MG63 (cell line): ENCODE data around the gene MEFV. TPM values are rescaled to one million over a fixed set of nuclear protein-coding genes. Genes with fewer than 3 reads are reported as not detected.
"Not testable (repeated sequence)": the region's sequence is repeated elsewhere in the genome, so short reads cannot be mapped to it uniquely, and the experiment has no call there.

ENCODE experiments used
- DNase-seq: peaks from one replicate; pipeline ENCODE4 v3.0.0-alpha.2; 2020
- H3K27me3 ChIP-seq: fragments of 250-450 bp; sonication (Bioruptor Pico); 2 replicates; pipeline ENCODE4 v1.5.1; 2020; ENCODE audit warnings: mild to moderate bottlenecking, moderate library complexity
- H3K36me3 ChIP-seq: fragments of 250-450 bp; sonication (Bioruptor Pico); 2 replicates; pipeline ENCODE4 v1.5.1; 2020; ENCODE audit warnings: mild to moderate bottlenecking, moderate library complexity
- H3K4me3 ChIP-seq: fragments of 250-450 bp; sonication (Bioruptor Pico); 2 replicates; pipeline ENCODE4 v1.5.1; 2020; ENCODE audit warnings: mild to moderate bottlenecking, moderate library complexity
- H3K9me3 ChIP-seq: fragments of 250-450 bp; sonication (Bioruptor Pico); 2 replicates; pipeline ENCODE4 v1.5.1; 2020; ENCODE audit warnings: mild to moderate bottlenecking, moderate library complexity
- total RNA-seq: library from RNA; depleted of rRNA; stranded (reverse); fragments of >200 nt; shearing (Covaris generic); gene quantifications from 2 replicates; pipeline ENCODE4 v1.2.3, GENCODE V29; 2014; ENCODE audit warnings: low replicate concordance

MEFV gene
- total RNA-seq, 1 experiment from 2014 or later = 0.07 TPM

- no peak overlapping the region for H3K4me3 ChIP-seq
- H3K9me3 ChIP-seq = no peaks in the 10 kb centered on the region; the same call in 1 of the 2 replicates
- DNase-seq = no peak
- no peaks in the 10 kb centered on the region for H3K36me3 ChIP-seq
- peaks cover 28% of the 10 kb centered on the region for H3K27me3 ChIP-seq
Measured at GRCh38 chr16:3274947-3275346, 18.5 kb upstream of the MEFV start.

- no peaks in the 10 kb centered on the region; the same call in 1 of the 2 replicates for H3K9me3 ChIP-seq
- no peaks in the 10 kb centered on the region for H3K36me3 ChIP-seq
- peaks cover 28% of the 10 kb centered on the region for H3K27me3 ChIP-seq
- H3K4me3 ChIP-seq = no peak overlapping the region
- peak; percentile 30 for DNase-seq
Measured at GRCh38 chr16:3274490-3274889, 18.1 kb upstream of the MEFV start.

- not testable (repeated sequence) for H3K36me3 ChIP-seq, H3K4me3 ChIP-seq, DNase-seq, H3K9me3 ChIP-seq, H3K27me3 ChIP-seq
Measured at GRCh38 chr16:3271281-3271680, 14.8 kb upstream of the MEFV start.

GRCh38 chr16:3270718-3271117, 14.3 kb upstream of the MEFV start:
- not testable (repeated sequence) for H3K36me3 ChIP-seq, H3K27me3 ChIP-seq, H3K9me3 ChIP-seq, H3K4me3 ChIP-seq, DNase-seq

- no peak for DNase-seq
- Histone ChIP-seq H3K9me3 (no peaks in the 10 kb centered on the region; the same call in 1 of the 2 replicates), H3K4me3 (no peak overlapping the region), H3K36me3 (no peaks in the 10 kb centered on the region), H3K27me3 (no peaks in the 10 kb centered on the region)
Measured at GRCh38 chr16:3268294-3268693, 11.9 kb upstream of the MEFV start.

- Histone ChIP-seq H3K36me3 (no peaks in the 10 kb centered on the region), H3K27me3 (no peaks in the 10 kb centered on the region), H3K4me3 (no peak overlapping the region), H3K9me3 (no peaks in the 10 kb centered on the region; the same call in 1 of the 2 replicates)
- peak; percentile 57 for DNase-seq
Measured at GRCh38 chr16:3266873-3267537, 10.6 kb upstream of the MEFV start.

GRCh38 chr16:3264137-3265036, 8.0 kb upstream of the MEFV start:
- H3K4me3 ChIP-seq = peak overlapping the region; percentile 53
- peak; percentile 87 for DNase-seq
- H3K9me3 ChIP-seq = no peaks in the 10 kb centered on the region; the same call in 1 of the 2 replicates
- H3K36me3 ChIP-seq = no peaks in the 10 kb centered on the region
- no peaks in the 10 kb centered on the region for H3K27me3 ChIP-seq

- H3K4me3 ChIP-seq = no peak overlapping the region
- no peaks in the 10 kb centered on the region; the same call in 1 of the 2 replicates for H3K9me3 ChIP-seq
- H3K27me3 ChIP-seq = no peaks in the 10 kb centered on the region
- DNase-seq = no peak
- no peaks in the 10 kb centered on the region for H3K36me3 ChIP-seq
Measured at GRCh38 chr16:3262517-3262916, 6.1 kb upstream of the MEFV start.

GRCh38 chr16:3259836-3260235, 3.4 kb upstream of the MEFV start:
- Histone ChIP-seq H3K4me3 (no peak overlapping the region), H3K36me3 (no peaks in the 10 kb centered on the region), H3K9me3 (no peaks in the 10 kb centered on the region; the same call in 1 of the 2 replicates), H3K27me3 (no peaks in the 10 kb centered on the region)
- no peak for DNase-seq

GRCh38 chr16:3256866-3257465, 533 bp upstream of the MEFV start:
- H3K27me3 ChIP-seq = no peaks in the 10 kb centered on the region
- H3K9me3 ChIP-seq = no peaks in the 10 kb centered on the region
- H3K36me3 ChIP-seq = no peaks in the 10 kb centered on the region
- no peak overlapping the region for H3K4me3 ChIP-seq
- DNase-seq = peak; percentile 86

GRCh38 chr16:3254309-3254708, 2.1 kb downstream of the MEFV start:
- Histone ChIP-seq H3K9me3 (no peaks in the 10 kb centered on the region), H3K4me3 (no peak overlapping the region), H3K36me3 (no peaks in the 10 kb centered on the region), H3K27me3 (no peaks in the 10 kb centered on the region)
- DNase-seq = no peak

GRCh38 chr16:3252967-3253366, 3.5 kb downstream of the MEFV start:
- H3K9me3 ChIP-seq = no peaks in the 10 kb centered on the region
- no peak for DNase-seq
- no peak overlapping the region for H3K4me3 ChIP-seq
- H3K36me3 ChIP-seq = no peaks in the 10 kb centered on the region
- H3K27me3 ChIP-seq = no peaks in the 10 kb centered on the region

GRCh38 chr16:3249451-3249850, 7.0 kb downstream of the MEFV start:
- no peak for DNase-seq
- no peaks in the 10 kb centered on the region for H3K27me3 ChIP-seq
- no peak overlapping the region for H3K4me3 ChIP-seq
- H3K9me3 ChIP-seq = no peaks in the 10 kb centered on the region
- H3K36me3 ChIP-seq = no peaks in the 10 kb centered on the region

- no peaks in the 10 kb centered on the region for H3K36me3 ChIP-seq
- H3K4me3 ChIP-seq = no peak overlapping the region
- no peak for DNase-seq
- H3K27me3 ChIP-seq = no peaks in the 10 kb centered on the region
- H3K9me3 ChIP-seq = no peaks in the 10 kb centered on the region
Measured at GRCh38 chr16:3249020-3249419, 7.4 kb downstream of the MEFV start.

GRCh38 chr16:3248596-3248995, 7.8 kb downstream of the MEFV start:
- Histone ChIP-seq H3K4me3 (no peak overlapping the region), H3K36me3 (no peaks in the 10 kb centered on the region), H3K27me3 (no peaks in the 10 kb centered on the region), H3K9me3 (no peaks in the 10 kb centered on the region)
- no peak for DNase-seq

- H3K27me3 ChIP-seq = no peaks in the 10 kb centered on the region
- no peaks in the 10 kb centered on the region for H3K36me3 ChIP-seq
- H3K9me3 ChIP-seq = no peaks in the 10 kb centered on the region
- DNase-seq = no peak
- no peak overlapping the region for H3K4me3 ChIP-seq
Measured at GRCh38 chr16:3246876-3247275, 9.6 kb downstream of the MEFV start.

- DNase-seq = no peak
- H3K27me3 ChIP-seq = no peaks in the 10 kb centered on the region; the same call in 1 of the 2 replicates
- no peaks in the 10 kb centered on the region for H3K36me3 ChIP-seq
- H3K4me3 ChIP-seq = no peak overlapping the region
- no peaks in the 10 kb centered on the region for H3K9me3 ChIP-seq
Measured at GRCh38 chr16:3246002-3246401, 10.4 kb downstream of the MEFV start.
